GOT3 (cell line): ENCODE data around the gene SLC2A4.

Experiments
- DNase-seq: peaks from one replicate; lab custom pipeline; 2025; ENCODE audit warnings: mixed read lengths; lab: John Stamatoyannopoulos, UW

Gene SLC2A4

DNA sequence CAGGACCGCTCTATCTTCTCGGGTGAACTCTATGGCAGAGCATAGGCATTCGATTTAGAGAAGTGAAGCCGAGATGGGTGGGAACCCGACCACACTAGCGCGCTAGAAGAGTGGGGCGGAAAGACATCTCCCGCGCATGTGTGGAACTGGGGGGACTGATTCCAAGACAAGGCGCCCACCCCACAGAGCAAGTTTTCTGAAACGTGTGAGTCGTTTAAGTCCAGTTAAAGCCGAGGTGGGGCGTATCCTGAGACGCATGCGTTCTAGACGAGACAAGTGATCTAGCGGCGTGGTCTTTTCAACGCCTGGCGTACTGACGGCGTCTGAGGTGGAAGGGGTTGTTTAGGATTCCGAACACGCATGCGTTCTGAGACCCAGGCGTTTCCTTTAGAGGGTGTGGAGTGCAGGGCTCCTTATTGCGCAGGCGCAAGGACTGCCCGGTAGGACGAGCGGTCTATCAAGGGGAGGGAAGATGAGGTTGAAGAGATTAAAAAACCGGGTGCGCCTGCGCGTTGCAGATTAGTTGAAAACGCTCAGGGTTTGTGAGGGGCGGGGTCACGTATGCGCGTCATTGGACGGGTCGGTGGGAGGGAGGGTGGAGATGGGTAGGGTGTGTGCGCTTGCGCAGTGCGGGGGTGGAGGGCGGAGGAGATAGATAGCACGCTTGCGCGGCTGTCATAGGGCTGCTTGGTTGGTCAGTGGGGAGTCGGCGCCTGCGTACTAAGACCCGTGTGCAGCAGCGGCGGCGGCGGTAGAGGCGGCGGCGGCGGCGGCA is 25.6 kb downstream of the SLC2A4 start, which contains the start of gene EIF5A:
Gene EIF5A (plus strand): TSS at position 718 of the 775 bp plus-strand sequence. CDS start 2,008 bp downstream, outside the sequence.
- DNase-seq: peak; percentile 98

DNA sequence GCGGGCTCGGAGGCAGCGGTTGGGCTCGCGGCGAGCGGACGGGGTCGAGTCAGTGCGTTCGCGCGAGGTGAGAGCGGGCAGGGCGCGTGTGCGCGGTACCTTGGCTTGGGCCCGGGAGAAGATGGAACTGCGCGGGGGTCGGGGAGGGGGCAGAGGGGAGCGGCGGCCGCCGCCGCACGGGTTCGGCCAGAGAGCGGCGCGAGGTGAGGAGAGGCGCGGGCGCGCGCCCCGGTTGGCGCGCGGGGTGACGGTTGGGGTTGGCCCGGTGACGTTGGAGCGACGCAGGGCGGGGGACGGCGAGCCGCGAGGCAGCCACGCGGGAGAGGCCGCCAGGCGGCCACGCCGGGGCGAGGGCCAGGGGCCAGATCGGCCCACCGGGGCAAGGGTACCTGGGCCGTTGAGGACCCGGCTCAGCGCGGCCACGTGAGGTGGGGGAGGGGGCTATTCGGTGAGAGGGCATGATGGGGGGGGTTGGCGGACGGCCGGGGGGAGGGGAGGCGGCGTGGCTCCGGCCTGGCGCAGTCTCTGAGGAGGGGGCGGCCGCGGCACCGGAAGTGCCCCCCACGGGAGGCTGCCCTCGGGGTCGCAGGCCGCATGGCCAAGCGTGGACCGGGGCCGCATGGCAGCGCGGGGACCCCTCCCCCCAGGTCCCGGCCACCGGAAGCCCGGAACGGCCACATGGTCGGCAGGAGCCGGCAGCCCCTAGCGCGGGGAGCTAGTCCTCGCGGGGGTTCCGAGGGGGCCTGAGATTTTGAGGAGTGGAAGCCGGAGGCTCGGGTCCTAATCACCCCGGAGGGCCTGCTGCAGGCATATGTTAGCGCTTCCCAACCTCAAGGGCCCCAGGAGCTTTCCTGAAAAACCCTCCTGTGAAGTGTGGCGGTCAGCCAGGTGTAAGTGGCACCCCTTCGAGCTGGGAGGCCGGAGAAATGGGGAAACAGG is 26.4 kb downstream of the SLC2A4 start:
- no peak for DNase-seq

- peak; percentile 36 for DNase-seq
Observed at GRCh38 chr17:7308625-7309433, 27.3 kb downstream of the SLC2A4 start.

DNA sequence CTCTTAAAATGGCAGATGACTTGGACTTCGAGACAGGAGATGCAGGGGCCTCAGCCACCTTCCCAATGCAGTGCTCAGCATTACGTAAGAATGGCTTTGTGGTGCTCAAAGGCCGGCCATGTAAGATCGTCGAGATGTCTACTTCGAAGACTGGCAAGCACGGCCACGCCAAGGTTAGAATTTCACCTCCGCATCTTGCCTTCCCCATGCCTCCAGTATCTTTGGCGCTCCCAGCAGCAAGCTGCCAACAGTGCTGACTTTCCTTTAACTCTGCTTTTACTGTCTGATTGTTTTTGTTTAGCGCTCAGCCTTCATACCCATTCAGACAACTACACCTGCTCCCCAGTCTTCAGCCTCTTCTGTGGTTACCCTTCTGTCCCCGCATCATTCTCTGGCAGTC is 28.1 kb downstream of the SLC2A4 start:
- DNase-seq: no peak

DNA sequence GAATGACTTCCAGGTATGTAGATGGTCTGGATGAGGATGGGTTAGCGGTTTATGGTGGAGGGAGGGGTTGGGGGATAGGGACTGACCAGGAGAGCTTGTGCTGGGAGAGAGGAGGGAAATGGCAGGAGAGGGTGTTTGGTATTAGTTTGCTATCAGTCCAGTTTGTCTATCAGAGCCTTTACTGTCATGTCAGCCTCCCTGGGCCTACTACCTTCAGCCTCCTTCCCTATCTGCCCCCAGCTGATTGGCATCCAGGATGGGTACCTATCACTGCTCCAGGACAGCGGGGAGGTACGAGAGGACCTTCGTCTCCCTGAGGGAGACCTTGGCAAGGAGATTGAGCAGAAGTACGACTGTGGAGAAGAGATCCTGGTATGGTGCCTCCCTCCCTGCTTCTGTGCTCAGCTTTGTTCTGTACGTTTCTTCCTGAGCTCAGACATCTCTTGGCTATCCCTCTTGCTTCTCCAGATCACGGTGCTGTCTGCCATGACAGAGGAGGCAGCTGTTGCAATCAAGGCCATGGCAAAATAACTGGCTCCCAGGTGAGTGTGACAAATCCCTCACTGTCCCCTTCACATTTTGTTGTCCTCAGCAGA is 29.7 kb downstream of the SLC2A4 start:
- no peak for DNase-seq

- DNase-seq: no peak
Observed at GRCh38 chr17:7312432-7313087, 31.0 kb downstream of the SLC2A4 start.

DNA sequence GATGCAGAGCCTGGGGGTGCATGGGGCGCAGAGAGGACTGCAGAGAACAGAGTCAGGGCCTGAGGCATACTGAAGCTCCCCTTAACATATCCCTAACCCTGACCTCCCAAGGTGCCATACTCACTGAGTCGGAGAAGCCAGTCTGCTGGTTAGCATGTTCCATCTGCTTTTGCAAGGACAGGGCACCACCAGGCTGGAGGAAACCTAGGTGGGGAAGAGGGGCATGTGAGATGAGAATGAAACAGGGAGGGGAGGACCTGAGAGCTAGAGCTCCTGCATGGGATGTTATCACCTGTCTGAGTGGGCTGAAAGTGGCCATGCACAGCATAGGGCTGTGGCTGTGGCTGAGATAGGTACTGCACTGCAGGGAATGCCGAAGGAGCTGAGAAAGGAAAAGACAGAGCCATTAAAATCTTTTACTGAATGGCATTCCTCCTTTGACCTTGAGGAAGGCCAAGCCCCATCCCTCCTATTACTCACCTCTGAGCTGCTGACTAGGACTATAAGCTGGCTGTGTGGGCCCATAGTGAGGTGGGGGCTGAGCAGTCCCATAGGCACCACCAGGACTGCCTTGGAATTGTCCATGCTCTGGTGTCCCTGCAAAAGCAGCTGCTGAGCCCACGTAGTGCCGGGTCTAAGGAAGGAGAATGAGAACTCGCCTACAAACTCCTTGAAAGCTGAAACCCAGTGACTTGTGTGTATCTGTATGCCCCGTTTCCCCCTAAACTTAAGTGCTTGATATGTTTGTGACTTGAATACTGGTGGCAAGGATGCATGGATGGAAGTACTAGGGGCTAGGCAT is 31.8 kb downstream of the SLC2A4 start:
- no peak for DNase-seq

DNA sequence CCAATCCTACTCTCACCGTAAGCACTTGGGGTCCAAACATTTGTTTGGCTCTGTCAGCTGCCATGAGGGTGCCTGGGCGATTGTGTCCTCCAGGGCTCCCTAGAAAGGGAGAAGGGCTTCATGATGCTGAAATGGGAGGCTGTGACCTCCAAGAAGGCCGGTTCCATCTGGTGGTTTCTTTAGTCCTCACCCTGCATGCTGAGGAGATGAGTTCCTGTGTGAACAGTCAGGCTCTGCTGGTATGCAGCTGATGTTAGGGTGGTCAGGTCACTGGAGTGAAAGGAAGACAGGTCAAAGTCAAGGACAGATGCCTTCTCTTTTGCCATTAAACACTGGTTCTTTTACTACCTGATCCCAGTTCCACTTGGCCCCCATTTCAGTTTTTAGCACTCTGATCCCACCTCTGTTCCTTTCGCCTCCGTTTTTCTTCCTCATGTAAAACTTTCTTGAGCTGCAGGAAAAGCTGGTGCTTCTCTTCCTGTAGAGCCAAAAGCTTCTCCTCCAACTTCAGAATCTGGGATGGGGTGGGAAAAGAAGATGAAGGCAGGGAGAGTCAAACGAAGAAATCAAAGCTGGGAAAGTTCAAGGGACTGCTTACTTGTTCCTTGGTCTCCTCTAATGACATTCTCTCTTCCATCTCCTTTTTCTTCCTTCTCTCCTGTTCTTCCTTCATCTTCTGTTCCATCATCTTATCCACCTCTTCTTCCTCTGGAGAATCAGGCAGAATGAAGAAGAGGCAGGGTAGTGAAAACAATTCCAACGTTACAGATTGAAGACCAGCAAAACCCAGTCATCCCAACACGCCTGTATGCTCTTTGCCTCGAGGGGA is 32.6 kb downstream of the SLC2A4 start:
- DNase-seq: no peak

- peak; percentile 49 for DNase-seq
Observed at GRCh38 chr17:7314719-7315569, 33.4 kb downstream of the SLC2A4 start, which contains the start of gene GPS2. GPS2 (minus strand) TSS chr17:7315360; CDS start chr17:7315052, 308 bp downstream.

- no peak for DNase-seq
Observed at GRCh38 chr17:7315570-7316235, 34.2 kb downstream of the SLC2A4 start.

GRCh38 chr17:7317161-7317803 is 35.8 kb downstream of the SLC2A4 start:
- DNase-seq: no peak

GRCh38 chr17:7318121-7318860 is 36.8 kb downstream of the SLC2A4 start:
- no peak for DNase-seq

- no peak for DNase-seq
Observed at GRCh38 chr17:7321466-7321865, 39.9 kb downstream of the SLC2A4 start.

GRCh38 chr17:7322520-7323194 is 41.1 kb downstream of the SLC2A4 start:
- DNase-seq: no peak

DNA sequence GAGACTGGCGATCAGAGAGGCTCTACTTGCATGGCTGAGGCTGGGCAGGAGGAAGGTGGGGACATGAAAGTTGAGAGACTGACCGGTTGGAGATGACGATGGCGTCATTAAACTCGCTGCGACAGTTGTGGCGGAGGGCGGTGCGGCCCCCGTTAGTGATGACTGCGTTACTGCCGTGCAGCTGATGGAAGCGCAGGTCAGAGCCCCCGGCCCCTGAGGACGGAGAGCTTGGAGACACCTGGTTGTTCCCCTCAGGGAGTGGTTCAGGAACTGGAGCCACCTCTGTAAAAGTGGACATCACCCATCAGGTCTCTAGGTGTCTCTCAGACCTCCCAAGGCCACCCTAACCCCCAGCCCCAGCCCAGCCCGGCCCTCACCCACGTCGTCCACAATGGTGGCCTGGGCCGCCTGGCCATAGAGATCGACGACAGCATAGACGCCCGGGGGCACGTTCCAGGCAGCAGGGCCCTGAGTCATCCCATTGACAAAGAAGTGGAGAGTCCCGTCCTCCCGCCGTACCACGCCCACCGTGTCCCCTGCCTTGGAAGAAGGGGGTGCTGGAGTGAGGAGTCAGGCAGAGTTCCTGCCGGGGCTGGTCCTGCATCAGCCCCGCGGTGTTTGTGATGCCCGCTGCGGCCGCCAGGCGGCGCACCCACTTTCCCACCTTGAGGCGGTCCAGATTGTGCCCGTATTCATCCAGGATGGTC is 42.4 kb downstream of the SLC2A4 start:
- DNase-seq: no peak
